Measurements from ENCODE around the gene CPXM2.

- TF ChIP-seq FOXM1 (IDR thresholded peaks at IDR 0.05; ENCODE audit: low read depth) (no peak), FOXM1 (CRISPR knock-in tag; IDR thresholded peaks at IDR 0.05; ENCODE audit: low read depth) (no peak), E2F6 (IDR thresholded peaks at IDR 0.05; ENCODE audit: borderline replicate concordance in 1 of 2, extremely low read depth in 1 of 2, insufficient read depth in 1 of 2, insufficient read length in 1 of 2, low read depth in 1 of 2, low read length in 1 of 2, poor library complexity in 1 of 2, severe bottlenecking in 1 of 2) (no peak), SRF (CRISPR knock-in tag; IDR thresholded peaks at IDR 0.05) (no peak), CEBPB (tag; IDR thresholded peaks at IDR 0.05) (no peak), POLR2H (tag; IDR thresholded peaks at IDR 0.05; ENCODE audit: low read depth) (no peak), ZNF212 (CRISPR knock-in tag; IDR thresholded peaks at IDR 0.05) (no peak), HOXB6 (CRISPR knock-in tag; IDR thresholded peaks at IDR 0.05; ENCODE audit: borderline replicate concordance) (no peak)
- TF ChIP-seq, protein P1, sequence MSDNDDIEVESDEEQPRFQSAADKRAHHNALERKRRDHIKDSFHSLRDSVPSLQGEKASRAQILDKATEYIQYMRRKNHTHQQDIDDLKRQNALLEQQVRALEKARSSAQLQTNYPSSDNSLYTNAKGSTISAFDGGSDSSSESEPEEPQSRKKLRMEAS (CRISPR knock-in tag; IDR thresholded peaks at IDR 0.05): no peak
Measured at GRCh38 chr10:123922126-123922525, 30.5 kb upstream of the CPXM2 start.

Measured in K562 (cell line).